GM21723 (cell line): ENCODE results near the gene RAET1L.
"Not testable (repeated sequence)": the region's sequence is repeated elsewhere in the genome, so short reads cannot be mapped to it uniquely, and the experiment has no call there.

ENCODE experiments used
- ATAC-seq: cut with Tn5 transposase; IDR thresholded peaks from one replicate; pipeline ENCODE4 v1.9.1; 2021; ENCODE audit warnings: mild to moderate bottlenecking, moderate library complexity; ENCODE audit not compliant: unreplicated experiment

The RAET1L gene

GRCh38 chr6:150044621-150045145, 19.4 kb upstream of the RAET1L start:
- ATAC-seq, result no peak

- no peak for ATAC-seq
Observed at GRCh38 chr6:150043501-150044412, 18.4 kb upstream of the RAET1L start.

- no peak for ATAC-seq
Observed at GRCh38 chr6:150043096-150043495, 17.8 kb upstream of the RAET1L start.

- no peak for ATAC-seq
Observed at GRCh38 chr6:150038202-150039062, 13.1 kb upstream of the RAET1L start.

GRCh38 chr6:150037526-150038201, 12.3 kb upstream of the RAET1L start:
- ATAC-seq, result no peak

- ATAC-seq, result no peak
Observed at GRCh38 chr6:150036081-150036480, 10.7 kb upstream of the RAET1L start.

- ATAC-seq, result no peak
Observed at GRCh38 chr6:150033207-150033771, 8.0 kb upstream of the RAET1L start.

- ATAC-seq, result no peak
Observed at GRCh38 chr6:150032598-150032997, 7.3 kb upstream of the RAET1L start.

- ATAC-seq, result no peak
Observed at GRCh38 chr6:150030611-150031010, 5.3 kb upstream of the RAET1L start.

- ATAC-seq, result no peak
Observed at GRCh38 chr6:150029749-150030148, 4.4 kb upstream of the RAET1L start.

GRCh38 chr6:150029276-150029675, 3.9 kb upstream of the RAET1L start:
- no peak for ATAC-seq

GRCh38 chr6:150028799-150029198, 3.5 kb upstream of the RAET1L start:
- ATAC-seq, result no peak

- ATAC-seq, result no peak
Observed at GRCh38 chr6:150027806-150028565, 2.7 kb upstream of the RAET1L start.

GRCh38 chr6:150026976-150027805, 1.9 kb upstream of the RAET1L start:
- ATAC-seq, result no peak

- ATAC-seq, result no peak
Observed at GRCh38 chr6:150024646-150025155, 631 bp downstream of the RAET1L start.

- not testable (repeated sequence) for ATAC-seq
Observed at GRCh38 chr6:150024021-150024420, 1.3 kb downstream of the RAET1L start.

- not testable (repeated sequence) for ATAC-seq
Observed at GRCh38 chr6:150021870-150022269, 3.5 kb downstream of the RAET1L start.

- ATAC-seq, result no peak
Observed at GRCh38 chr6:150018846-150019580, 6.3 kb downstream of the RAET1L start.
